Fibroblast of villous mesenchyme (primary cell): ENCODE data around the gene NTM. TPM values are rescaled to one million over a fixed set of nuclear protein-coding genes. Genes with fewer than 3 reads are reported as not detected.

Experiments
- DNase-seq: peaks from one replicate; pipeline ENCODE4 v3.0.0-alpha.2; 2010; ENCODE audit warnings: low read depth
- H3K4me3 ChIP-seq: 2 replicates; pipeline ENCODE4 v1.5.1; 2011; ENCODE audit warnings: low read depth, mild to moderate bottlenecking, low read length
- CTCF ChIP-seq: IDR thresholded peaks from 2 replicates; pipeline ENCODE4 v1.5.1; 2012; ENCODE audit warnings: low read depth, mild to moderate bottlenecking, low read length; ENCODE audit not compliant: insufficient read depth
- total RNA-seq: library from RNA; depleted of rRNA; stranded (reverse); fragments of >200 nt; gene quantifications from 2 replicates; pipeline ENCODE4 v1.2.3, GENCODE V29; 2012

NTM gene
- total RNA-seq, 1 donor = 7.3 TPM

GRCh38 chr11:131893988-131894387 lies 523.6 kb downstream of the NTM start:
- no peak overlapping the region for H3K4me3 ChIP-seq
- DNase-seq = no peak
- no peak for TF ChIP-seq CTCF

- no peak for DNase-seq
- TF ChIP-seq CTCF = no peak
- no peak overlapping the region for H3K4me3 ChIP-seq
Measured at GRCh38 chr11:131894615-131895544, 524.5 kb downstream of the NTM start.

- TF ChIP-seq CTCF = no peak
- no peak for DNase-seq
- no peak overlapping the region for H3K4me3 ChIP-seq
Measured at GRCh38 chr11:131895865-131896264, 525.5 kb downstream of the NTM start.

GRCh38 chr11:131896978-131897615 lies 526.7 kb downstream of the NTM start:
- no peak for TF ChIP-seq CTCF
- DNase-seq = no peak
- H3K4me3 ChIP-seq = no peak overlapping the region

GRCh38 chr11:131897956-131898355 lies 527.5 kb downstream of the NTM start:
- TF ChIP-seq CTCF = no peak
- no peak overlapping the region for H3K4me3 ChIP-seq
- peak; percentile 56 for DNase-seq

- no peak overlapping the region for H3K4me3 ChIP-seq
- no peak for TF ChIP-seq CTCF
- DNase-seq = no peak
Measured at GRCh38 chr11:131898949-131899348, 528.5 kb downstream of the NTM start.
